Prostate gland (tissue), 2 donors: ENCODE measurements around the gene DHRS12.

Experiments used
- CTCF ChIP-seq, 4 experiments: fragments of 200-600 bp in 2 of 4; fragments of 450-650 bp in 2 of 4; sonication (generic) in 2 of 4; IDR thresholded peaks; 1 replicate in 3 of 4; 2 replicates in 1 of 4; pipeline ENCODE4 v1.5.1; 2016 to 2019; ENCODE audit warnings: antibody characterized with exemption in 4 of 4, mild to moderate bottlenecking in 2 of 4, moderate library complexity in 2 of 4
- POLR2A ChIP-seq: fragments of 450-650 bp; IDR thresholded peaks from one replicate; pipeline ENCODE4 v1.6.1; 2016; ENCODE audit warnings: antibody characterized with exemption, mild to moderate bottlenecking
- POLR2AphosphoS5 ChIP-seq: sonication (generic); formaldehyde crosslinking; IDR thresholded peaks from one replicate; pipeline ENCODE4 v1.6.1; 2017; ENCODE audit warnings: antibody characterized with exemption

- TF ChIP-seq POLR2A: no peak
- TF ChIP-seq POLR2AphosphoS5: no peak
- TF ChIP-seq CTCF (IDR thresholded peaks at IDR 0.05): no peak
Measured at GRCh38 chr13:51840917-51841316, 37.0 kb upstream of the DHRS12 start.
